GM20431 (cell line): Measurements from ENCODE around the gene LUZP2.
"Not testable (repeated sequence)": the region's sequence is repeated elsewhere in the genome, so short reads cannot be mapped to it uniquely, and the experiment has no call there.

Experiments used
- in situ Hi-C: fragments of 300-500 bp; cut with MseI, MboI; formaldehyde crosslinking; loops from one replicate; pipeline ENCODE4 v1.15.0; 2020; ENCODE audit warnings: low sequenced_read_pairs; ENCODE audit not compliant: unreplicated experiment

LUZP2 gene

DNA sequence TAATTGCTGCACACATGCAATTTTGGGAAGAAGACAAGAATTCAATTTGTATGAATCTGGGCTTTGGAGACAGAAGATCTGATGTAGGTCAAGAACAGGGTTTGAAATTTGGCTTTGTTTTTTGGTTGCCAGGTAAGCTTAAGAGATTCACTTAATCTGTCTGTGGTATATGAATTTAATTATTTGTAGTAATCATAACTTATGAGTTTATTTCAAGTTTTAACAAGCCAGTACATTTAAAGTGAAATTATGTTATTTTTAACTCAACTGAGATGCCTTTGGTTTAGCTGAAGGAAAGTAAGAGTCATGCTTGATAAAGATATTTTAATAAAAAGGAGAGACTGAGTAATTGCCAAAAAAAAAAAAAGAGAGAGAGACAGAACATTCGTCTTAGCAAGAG is 384.1 kb downstream of the LUZP2 start:
- in situ Hi-C loops, result no loop called here

DNA sequence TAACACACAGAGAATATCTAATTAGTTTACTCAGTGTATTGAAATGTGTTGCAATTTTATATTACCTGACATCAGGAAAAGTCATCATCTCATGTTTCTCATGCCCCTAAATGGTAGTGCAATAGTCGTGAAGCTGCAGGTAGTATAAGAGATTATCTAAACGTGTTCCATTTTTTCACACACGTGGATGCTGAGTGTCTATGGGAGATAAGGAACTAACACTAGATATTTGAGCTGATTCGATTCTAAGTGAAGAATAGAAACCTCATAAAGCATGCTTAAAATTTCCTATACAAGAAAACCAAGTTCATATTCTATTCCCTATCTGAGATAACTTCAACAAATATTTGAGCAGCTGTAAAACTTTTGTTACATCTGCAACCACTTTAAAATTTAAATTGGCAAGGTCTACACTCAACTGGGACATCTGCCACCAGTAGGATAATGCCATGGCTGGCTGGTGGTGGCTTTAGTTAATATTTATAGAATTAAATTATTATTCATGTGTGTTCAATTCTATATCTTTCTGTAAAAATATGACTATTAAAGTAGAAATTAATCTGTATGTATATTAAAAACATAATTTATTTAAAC is 388.8 kb downstream of the LUZP2 start:
- in situ Hi-C loops, result no loop called here

DNA sequence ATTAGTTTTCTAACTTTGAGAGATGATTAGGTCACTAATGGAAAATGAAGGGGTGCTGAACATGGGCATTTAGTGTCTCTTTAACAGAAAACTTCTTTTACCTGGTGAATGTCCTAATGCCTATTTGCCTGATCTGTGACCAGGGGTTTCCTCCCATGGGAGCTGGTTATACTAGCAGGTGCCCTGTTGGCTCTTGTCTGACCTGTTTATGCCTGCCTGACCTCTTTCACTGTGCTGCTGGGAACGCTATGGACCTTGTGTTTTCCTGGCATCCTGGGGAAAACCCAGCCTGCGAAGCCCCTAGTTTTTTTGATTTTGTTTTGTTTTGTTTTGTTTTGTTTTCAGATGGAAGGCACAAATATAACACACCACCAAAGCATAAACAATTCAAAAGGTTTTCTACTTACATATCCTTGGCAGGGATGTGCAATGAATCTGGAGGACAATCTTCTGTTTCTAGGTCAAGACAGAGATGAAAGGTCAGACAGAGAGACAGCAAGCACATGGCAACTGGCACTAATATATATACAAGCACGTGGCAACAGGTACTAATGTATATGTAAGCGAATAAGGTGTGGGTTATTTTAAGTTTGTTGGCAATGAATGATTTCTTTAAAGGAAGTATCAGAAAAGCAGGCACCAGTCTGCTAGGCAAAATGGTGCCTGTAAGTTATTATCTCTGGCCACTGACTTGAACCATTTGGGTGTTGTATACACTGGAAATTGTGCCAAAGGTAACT is 390.2 kb downstream of the LUZP2 start:
- in situ Hi-C loops, result no loop called here

DNA sequence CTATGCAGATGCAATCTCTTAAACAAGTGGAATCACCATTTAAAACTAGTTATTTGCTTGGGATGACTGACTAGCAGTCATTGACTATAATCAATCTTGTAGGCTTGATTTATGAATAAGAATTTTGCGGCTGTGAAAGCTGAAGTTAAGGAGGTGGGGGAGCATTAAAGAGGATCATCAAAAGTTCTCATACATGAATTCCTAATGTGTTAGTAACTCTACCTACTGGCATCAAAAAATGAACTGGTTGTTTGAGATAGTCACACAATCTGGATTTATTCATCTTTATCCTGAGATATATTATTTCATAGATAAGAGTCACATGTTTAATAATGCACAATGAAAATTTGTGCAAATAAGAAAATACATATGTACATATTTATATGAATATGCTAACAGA is 393.6 kb downstream of the LUZP2 start:
- in situ Hi-C loops, result no loop called here

DNA sequence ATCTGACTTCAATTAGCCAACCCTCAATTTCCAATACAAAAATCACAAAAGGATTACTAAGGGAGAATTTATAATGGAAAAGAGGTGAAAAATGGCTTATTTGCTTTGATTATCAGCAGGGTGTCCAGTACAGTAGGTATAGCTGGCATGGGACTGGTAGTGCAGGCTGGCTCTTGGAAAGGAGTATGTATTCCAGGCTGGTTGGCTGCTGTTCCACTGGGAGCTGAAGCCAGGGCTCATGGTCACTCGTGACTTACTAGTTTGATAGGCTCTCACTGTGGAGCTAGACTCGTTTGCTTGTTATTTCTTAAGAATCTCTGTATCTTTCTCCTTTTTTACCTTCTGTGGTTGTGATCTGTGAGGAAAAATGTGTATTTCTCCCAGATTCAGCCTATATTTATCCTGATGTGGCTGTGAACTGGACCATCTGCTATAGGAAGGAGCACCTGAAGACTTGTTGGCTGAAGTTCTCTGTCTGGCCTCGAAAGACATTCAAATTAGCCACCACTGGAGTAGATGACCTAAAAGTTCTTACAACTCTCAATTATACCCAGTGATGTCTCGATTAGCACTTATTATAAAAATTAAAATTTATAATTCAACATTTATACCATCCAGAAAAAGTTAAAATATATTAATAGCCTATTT is 395.1 kb downstream of the LUZP2 start:
- in situ Hi-C loops, result not testable (repeated sequence)

DNA sequence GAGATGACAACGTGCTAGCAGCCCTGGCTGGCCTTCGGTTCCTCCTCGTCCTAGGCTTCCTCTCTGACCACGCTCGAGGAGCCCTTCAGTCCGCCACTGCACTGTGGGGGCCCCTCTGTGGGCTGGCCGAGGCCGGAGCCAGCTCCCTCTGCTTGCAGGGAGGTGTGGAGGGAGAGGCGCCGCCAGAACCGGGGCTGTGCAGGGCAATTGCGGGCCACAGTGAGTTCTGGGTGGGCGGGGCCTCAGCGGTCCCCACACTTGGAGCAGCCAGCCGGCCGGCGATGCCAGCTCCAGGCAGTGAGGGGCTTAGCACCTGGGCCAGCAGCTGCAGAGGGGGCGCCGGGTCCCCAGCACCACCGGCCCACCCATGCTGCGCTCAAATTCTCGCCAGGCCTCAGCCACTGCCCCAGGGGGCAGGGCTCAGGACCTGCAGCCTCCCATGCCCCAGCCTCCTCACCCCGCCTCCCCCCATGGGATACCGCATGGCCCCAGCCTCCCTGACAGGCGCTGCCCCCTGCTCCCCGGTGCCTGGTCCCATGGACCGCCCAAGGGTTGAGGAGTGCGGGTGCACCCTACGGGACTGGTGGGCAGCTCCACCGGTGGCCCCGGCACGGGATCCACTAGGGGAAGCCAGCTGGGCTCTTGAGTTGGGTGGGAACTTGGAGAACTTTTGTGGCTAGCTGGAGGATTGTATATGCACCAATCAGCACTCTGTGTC is 399.4 kb downstream of the LUZP2 start:
- in situ Hi-C loops, result no loop called here

DNA sequence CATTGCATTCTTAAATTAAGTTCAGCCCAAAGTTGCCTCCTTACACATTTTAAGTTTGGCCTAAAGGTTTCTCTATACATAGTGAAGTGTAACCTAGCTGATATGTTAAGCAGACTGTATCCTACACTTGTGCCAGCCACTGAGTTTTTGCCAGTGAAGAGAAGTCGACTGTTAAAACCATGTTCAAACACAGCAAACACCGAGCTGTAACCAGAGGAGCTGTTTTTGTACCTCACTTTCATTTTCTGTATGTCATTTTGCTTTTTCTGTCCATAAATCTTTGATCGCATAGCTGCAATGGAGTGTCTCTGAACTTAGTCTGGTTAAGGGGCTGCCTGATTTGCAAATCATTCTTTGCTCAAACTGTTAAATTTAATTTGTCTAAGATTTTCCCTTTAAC is 403.7 kb downstream of the LUZP2 start:
- in situ Hi-C loops, result no loop called here

DNA sequence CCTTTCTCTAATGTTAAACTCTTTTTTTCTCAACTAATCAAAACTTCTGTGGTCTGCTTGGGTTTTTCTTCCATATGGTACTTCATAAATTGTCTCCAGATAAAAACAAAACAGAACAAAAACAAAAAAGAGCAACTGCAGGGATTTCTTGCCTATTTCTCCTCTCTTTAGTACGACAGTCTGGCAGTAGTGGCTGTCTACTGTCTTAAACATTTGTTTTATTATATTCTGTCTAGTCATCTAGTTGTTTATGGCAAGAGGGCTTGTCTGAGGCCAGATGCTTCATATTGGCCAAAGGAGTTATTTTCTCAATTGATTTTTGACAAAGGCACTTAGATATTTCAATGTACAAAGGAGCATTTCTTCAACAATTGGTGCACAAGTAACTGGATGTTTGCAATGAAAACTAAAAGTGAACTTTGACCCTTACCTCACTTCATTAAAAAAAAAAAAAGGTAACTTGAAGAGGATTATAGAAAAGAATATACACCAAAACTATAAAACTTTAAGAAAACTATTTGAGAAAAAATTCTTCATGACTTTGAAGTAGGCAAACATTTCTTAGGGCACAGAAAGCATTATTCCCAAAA is 404.2 kb downstream of the LUZP2 start:
- in situ Hi-C loops, result no loop called here

DNA sequence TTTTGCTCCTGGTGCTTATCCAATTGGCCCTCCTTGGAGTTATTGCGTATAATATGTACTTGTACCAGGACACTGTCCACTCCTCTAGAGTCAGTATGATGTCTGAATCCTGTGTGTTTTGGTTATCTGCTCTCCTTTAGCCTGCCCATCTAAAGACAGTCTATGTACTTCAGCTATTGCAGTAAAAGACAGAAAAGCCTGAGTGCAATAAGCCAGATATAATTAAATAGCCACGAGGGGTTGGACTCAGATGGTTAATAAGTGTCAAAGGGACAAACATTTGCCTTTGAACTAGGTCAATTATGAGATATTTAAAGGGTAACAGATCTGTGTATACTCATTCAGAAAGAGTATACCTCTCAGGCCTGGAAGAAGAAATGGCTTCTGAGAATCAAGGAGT is 406.7 kb downstream of the LUZP2 start:
- in situ Hi-C loops, result no loop called here

DNA sequence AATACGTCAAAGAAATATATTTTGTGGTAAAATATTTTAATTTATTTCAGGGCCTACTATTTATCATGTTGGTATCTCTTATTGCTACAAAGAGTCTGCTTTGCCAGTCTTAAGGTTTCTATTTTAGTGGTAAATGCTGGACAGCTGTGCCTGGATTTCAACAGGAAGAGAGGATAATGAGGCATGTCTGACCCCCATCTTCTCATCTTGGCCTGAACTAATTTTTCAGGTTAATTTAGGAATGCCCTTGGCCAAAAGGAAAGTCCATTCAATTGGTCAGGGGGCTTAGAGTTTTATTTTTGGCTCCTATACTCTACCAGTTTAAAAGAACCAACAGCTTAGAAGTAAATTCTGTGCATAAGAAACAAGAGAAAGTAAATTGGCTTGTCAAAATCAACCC is 428.2 kb downstream of the LUZP2 start:
- in situ Hi-C loops, result no loop called here

DNA sequence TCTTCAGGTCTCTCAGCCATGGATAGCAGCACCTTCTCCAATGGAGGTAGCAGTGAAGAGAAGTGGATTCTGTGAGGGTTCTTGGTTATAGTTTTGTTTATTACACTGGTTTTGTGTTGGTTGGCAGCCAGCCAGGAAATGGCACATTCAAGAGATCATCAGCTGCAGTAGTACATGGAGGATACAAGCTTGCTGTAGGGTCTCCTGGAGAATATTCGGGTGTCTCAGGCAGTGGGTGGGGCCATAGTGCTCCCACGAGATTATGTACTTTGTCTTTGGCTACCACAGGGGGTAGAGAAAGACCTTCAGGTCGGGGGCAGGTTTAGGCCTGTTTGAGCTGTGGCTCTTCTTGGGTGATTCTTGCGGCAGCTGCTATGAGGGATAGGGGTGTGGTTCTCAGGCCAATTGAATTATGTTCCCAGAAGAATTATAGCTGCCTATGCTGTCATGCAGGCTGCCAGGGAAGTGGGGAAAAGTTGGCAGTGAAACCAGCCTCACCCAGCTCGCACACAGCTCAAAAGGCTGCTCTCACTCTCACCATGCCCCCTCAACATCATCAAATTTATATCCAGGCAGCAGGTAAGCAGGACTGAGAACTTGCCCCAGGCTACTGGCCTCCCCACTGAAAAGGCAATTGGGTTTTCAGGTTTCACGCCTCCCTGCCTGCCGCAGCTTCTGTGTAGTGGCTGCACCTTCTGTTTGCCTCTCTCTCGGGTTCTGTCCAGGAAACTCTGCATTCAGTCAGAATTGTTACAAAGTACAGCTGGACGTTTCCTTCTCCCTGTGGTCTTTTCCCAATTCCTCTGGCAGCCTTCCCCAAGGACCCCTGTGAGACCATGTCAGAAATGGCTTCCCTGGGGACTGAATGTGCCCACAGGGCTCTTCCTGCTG is 435.5 kb downstream of the LUZP2 start:
- in situ Hi-C loops, result no loop called here

DNA sequence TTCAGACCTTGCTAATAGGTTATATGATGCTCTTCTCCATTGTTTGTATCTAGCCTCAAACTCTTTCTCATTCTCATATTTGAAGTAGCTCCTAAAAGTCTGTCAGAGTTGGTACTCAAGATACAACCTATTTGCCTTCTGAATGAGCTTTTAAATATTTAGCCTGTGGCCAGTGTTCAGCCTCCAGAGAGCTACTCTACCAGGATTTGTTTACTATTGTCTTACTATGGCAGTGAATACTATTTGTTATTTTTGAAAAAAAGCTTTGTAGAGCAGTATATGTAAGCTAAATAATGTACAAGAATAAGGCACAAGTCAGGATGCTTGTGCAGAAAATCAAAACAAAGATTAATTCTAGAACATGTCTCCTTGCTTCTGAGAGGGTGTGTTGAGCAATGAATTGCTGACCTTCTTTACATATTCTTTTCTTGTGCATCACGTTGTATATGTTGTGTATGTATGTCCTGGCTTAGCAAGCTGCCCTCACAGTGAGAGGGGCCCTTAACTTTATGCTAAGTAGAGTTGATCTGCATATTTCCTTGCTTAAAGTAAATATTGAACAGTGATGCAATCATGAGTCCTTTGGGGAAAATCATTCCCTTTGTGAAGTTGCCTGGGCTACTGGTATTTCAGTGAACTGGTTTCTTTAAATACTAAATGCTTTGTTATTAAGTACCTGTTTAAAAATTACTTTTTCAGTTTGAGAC is 438.0 kb downstream of the LUZP2 start:
- in situ Hi-C loops, result no loop called here

DNA sequence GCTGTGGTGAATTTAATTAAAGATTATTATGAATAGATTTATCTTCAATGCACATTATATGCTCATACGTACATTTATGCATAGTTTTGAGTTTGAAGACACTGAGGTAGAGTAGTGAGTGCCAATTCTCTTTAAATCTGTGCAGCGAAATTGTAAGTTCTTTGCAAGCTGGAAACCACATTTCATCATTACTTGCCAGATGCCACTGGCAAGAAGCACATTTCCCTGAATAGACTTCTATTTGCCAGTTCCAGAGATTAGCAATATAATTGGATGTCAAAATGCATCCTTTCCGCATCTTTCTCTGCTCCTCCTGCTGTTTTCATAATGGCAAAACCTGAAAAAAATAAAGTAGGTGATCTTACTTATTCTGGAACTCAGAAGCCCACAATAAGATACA is 448.0 kb downstream of the LUZP2 start:
- in situ Hi-C loops, result no loop called here

DNA sequence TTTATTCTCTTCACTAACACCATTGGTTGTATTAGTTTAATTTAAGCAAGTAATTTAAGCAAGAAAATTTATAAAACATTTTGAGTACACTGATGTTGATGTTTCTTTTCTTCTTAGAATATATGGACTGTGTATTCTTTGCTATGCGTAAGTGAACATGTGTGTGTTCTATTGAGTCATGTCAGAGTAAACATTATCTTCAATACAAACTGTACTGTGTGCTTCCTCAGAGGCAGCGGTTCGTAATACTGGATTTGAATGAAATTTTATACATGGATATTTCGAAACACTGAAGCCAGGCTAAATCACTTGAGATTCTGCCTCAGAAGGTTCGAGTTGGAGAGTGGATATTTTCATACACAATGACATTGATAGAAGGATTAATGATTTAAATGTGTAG is 452.6 kb downstream of the LUZP2 start:
- in situ Hi-C loops, result no loop called here

DNA sequence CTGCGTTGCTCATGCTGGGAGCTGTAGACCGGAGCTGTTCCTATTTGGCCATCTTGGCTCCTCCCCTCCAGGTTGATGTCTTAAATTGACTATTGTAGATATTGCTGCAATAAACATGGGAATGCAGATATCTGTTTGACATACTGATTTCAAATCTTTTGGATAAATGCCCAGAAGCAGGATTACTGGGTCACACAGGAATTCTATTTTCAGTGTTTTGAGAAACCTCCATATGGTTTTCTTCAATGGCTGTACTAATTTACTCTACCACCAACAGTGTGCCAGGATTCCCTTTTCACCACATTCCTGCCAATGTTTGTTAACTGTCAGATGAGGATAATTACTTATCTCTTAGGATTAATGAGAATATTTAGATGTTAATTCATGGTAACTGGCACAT is 467.0 kb downstream of the LUZP2 start:
- in situ Hi-C loops, result no loop called here

DNA sequence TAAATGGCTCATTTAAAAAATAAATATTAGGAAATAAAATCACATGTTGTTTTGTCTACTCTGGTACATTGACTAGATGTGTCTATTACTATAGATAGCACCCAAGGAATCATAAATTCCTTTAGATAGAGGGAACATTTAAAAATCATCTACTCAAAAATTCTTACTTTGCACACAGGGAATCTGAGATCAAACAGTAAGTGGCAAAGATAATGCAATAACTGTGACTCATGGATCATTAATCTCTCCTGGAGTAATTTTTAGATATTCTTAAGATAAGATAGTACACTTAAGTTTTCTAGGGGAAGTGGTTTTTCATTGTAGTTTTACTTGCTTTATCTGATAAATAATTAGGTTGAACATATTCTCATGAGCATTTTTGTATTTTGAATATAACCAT is 468.9 kb downstream of the LUZP2 start:
- in situ Hi-C loops, result no loop called here

DNA sequence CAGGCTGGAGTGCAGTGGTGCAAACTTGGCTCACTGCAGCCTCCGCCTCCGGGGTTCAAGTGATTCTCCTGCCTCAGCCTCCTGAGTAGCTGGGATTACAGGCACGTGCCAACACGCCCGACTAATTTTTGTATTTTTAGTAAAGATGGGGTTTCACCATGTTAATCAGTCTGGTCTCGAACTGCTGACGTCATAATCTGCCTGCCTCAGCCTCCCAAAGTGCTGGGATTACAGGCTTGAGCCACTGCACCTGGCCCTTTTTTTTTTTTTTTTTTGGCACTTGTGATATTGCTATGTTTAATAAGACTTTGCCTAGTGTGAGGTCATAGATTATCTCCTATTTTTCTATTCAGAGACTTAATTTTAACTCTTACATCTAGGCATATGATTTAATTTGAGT is 497.1 kb downstream of the LUZP2 start:
- in situ Hi-C loops, result not testable (repeated sequence)

DNA sequence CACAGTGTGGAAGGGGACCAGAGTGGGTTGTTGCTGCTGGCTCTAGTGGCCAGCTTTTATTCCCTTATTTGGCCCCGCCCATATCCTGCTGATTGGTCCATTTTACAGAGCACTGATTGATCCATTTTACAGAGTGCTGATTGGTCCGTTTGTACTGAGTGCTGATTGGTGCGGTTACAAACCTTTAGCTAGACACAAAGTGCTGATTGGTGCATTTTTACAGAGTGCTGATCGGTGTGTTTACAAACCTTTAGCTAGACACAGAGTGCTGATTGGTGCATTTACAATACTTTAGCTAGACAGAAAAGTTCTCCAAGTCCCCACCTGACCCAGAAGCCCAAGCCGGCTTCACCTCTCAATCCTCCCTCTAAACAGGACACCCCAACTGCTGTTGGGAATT is 503.1 kb downstream of the LUZP2 start:
- in situ Hi-C loops, result not testable (repeated sequence)

DNA sequence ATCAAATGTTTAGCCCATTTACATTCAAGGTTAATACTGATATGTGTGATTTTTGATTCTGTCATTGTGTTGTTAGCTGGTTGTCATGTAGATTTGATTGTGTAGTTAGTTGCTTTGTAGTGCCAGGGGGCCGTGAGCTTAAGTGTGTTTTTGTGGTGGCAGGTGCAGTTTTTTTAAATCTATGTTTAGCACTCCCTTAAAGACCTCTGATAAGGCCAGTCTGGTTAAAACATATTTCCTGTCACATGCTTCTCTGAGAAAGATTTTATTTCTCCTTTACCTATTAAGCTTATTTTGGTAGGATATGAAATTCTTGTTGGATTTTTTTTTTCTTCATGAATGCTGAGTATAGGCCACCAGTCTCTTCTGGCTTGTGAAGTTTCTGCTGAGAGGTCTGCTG is 540.6 kb downstream of the LUZP2 start:
- in situ Hi-C loops, result no loop called here
